HG03039 (cell line): ENCODE measurements around the gene EFCC1.

ENCODE experiments used
- ATAC-seq: cut with Tn5 transposase; IDR thresholded peaks from one replicate; pipeline ENCODE4 v1.9.1; 2021; ENCODE audit warnings: mild to moderate bottlenecking, moderate library complexity; ENCODE audit not compliant: unreplicated experiment

Gene EFCC1, protein sequence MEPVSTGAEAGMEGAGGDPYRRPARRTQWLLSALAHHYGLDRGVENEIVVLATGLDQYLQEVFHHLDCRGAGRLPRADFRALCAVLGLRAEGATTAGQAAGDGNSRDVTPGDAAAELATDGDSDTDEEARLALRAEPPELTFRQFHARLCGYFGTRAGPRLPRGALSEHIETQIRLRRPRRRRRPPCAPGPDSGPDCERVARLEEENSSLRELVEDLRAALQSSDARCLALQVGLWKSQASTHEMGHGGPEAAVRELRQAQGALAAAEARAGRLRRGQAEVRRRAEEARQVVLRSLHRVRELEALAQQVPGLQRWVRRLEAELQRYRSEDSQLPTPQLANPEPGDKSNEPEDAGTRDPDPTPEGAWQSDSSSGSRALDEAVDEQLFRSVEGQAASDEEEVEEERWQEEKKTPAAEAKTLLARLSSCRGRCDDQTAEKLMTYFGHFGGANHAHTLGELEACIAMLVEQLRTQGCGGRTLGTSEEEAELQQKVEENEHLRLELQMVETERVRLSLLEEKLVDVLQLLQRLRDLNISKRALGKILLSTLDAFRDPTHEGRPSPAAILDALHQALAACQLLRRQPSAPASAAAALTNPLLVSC

DNA sequence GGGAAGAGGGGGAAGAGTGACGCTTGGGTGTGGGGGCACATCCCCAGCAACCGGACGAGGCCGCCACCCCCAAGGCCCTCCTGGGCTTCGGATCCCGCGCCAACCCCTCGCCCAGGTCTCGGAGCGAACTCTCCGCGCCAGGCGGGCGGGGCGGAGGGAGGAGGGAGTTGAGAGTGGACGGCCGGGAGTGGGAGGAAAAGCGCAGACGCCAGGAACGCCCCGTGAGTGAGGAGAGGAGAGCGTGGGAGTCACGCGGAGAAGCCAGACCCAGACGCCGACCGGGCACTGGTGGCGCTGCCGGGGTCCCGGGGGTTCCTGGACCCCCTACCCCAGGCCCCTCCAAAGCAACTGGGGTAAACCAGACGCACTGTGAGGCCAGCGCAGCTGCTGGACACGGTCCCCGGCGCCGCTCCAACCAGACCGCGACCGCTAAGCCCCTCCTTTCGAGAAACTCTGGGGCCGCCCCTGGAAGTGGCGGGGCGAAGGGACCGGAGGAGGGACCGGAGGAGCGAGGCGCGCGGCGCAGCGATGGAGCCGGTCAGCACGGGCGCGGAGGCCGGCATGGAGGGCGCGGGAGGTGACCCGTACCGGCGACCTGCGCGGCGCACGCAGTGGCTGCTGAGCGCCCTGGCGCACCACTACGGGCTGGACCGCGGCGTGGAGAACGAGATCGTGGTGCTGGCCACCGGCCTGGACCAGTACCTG, at the start of gene EFCC1:
Gene EFCC1, plus strand, starts transcription at position 204 of the 705 bp plus-strand sequence. Its CDS starts 325 bp downstream, at position 529.
- no peak for ATAC-seq

GRCh38 chr3:128956440-128956839, 44.7 kb upstream of the EFCC1 start:
- ATAC-seq, result no peak

GRCh38 chr3:128965280-128965679, 35.8 kb upstream of the EFCC1 start:
- ATAC-seq, result no peak

DNA sequence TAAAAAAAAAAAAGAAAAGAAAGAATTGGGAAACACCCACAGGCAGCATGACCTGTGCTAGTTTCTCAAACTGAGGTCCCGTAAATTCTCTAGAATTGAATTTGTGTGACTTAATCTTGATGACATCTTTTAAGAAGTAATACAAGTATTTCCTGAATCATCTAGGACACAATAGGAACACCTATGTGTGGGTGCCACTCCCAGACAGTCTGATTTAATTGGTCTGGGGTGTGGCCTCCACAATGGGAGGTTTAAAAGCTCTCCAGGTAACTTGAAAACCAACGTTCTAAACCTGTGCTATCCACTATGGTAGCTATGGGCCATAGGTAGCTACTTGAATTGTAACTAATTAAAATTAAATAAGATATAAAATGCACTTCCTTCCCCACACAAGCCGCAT, 35.3 kb upstream of the EFCC1 start:
- ATAC-seq, result no peak

- ATAC-seq, result no peak
These were observed 33.3 kb upstream of the EFCC1 start for GRCh38 chr3:128967748-128968355.

- no peak for ATAC-seq
These were observed 30.9 kb upstream of the EFCC1 start for GRCh38 chr3:128969993-128970739.

DNA sequence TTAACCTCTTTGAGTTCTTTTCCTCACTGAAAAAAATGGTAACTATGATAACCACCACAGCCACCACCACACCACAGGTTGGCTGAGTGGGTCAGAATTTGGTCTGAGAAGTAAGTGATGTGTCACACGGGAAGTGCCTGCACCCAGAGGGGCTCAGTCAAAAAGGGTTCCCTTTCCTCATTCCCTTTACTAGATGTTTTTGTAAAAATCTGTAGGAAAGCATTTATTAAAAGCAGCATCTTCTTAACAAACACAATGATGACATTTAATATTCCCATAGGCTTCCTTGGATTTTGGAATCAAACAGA, 30.4 kb upstream of the EFCC1 start:
- ATAC-seq, result no peak

DNA sequence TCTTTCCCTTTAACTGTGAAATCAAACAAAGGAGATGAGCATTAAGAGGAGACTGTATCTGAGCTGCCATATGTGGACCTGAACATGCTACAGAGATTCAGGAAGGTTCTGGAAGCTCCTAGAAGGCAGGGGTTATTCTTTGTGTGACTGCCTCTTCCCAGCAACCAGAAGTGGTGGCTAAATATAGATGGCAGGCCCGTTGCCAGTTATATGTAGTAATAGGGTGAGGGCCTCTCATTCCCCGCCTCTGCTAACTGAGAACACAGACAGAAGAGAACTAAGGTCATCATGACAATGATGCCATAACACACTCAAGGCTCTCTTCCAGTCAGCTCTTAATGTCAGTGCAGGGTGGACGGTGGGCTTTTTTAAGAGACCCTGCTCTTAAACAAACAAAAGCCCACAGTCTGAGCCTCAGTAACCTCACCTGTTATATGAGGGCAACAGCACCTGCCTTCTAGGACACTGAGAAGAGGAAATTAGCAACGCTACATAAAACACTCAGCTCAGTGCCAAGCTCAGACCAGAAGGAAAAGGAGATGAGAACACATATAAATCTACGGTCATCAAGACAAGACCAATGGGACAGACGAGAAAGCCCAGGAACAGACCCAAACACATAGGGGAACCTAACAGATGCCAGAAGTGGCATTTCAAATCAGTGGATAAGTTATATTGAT, 29.5 kb upstream of the EFCC1 start:
- ATAC-seq, result no peak

GRCh38 chr3:128973988-128974564, 27.0 kb upstream of the EFCC1 start:
- ATAC-seq, result no peak

DNA sequence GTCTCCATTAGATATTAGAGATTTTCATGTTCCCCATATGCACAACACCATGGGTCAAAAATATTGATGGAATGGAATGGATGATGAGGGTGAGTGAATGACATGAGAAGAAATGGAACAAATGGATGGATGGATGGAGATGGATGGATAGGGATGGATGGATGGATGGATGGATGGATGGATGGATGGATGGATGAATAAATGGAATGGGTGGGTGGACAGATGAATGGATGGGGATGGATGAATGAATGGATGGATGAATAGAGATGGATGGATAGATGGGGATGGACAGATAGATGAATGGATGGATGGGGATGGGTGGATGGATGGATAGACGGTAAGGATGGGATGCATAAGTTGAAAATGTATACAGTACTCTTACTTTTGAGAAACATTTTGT, 25.8 kb upstream of the EFCC1 start:
- ATAC-seq, result no peak

DNA sequence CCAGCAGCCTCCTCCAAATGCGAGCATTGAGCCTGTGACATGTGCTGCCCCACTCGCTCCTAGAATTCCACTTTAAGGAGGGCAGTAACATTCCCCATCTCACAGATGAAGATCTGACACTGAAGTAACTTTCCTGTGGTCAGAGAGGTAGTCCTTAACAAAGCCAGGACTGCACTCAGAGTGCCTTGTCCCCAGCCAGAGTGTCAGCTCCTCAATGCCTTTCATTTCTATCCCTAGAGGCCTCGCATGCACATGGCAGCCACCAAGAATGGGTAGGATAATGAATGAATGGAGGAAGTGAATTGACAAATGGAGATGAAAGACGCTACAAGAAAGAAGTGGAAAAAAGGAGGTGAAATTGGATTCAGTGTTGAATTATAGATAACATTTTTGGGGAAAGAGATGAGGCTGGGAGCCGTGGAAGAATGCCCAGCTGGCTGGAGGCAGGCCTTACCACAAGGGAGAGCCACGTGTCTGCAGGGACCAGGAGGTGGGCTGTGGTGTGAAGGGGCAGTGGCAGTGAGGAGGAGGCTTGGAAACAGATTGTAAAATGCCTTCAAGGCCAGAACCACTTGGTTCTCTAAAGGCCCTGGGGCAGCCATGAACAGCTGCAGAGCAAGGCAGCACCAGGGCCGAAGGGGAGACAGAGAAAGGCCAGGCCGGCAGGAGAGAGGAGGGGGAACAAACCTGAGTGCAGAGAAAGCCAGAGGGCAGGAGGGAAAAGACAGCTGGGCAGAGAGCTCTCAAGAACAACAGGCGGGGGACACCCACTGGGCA, 17.6 kb upstream of the EFCC1 start:
- no peak for ATAC-seq

GRCh38 chr3:128984596-128984995, 16.5 kb upstream of the EFCC1 start:
- ATAC-seq, result no peak

DNA sequence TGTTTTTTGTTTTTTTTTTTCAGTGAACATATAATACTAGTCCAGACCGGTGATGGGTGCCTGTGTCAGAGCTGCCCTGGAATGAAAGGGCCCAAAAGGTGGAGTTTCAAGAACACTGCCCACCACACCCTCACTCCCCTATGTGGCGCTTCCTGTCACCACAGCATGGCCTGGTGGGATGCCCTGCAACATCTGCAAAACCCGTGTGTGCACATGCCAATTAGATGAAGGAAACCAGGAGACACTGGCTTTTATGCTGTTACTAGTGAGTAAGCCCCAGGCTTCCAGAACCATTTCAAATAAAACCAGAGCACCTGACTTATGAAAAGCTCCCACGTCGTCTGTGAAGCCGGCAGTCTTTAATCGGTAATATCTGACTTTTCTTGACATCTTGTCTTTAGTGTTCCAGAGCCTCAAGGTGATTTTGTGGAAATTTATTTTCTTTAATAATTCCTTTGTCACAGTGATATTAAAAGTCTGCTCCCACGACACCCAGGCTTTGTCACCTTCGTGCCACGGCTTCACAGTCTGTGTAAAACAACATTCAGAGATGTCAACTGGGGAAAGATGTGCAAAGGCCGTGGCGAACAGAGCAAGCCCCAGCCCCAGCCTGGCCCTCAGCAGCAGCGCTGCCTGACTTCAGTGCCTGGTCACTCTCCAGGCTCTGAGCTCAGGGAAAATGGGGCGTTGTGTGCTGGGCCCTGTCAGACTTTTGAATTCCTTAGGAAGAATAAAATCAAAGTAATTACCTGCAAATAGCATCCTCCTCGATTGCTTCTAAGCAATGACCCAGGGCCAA, 13.6 kb upstream of the EFCC1 start:
- no peak for ATAC-seq

DNA sequence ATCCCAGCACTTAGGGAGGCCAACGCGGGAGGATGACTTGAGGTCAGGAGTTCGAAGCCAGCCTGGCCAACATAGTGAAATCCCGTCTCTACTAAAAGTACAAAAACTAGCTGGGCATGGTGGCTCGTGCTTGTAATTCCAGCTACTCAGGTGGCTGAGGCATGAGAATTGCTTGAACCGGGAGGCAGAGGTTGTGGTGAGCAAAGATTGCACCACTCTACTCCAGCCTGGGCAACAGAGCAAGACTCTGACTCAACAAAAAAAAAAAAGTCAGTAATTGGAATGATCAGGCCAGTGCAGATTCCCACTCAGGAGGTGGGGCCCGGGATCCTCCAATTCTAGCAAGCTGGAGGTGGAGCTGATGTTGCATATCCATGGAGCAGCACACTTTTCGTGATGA, 12.8 kb upstream of the EFCC1 start:
- ATAC-seq, result no peak

DNA sequence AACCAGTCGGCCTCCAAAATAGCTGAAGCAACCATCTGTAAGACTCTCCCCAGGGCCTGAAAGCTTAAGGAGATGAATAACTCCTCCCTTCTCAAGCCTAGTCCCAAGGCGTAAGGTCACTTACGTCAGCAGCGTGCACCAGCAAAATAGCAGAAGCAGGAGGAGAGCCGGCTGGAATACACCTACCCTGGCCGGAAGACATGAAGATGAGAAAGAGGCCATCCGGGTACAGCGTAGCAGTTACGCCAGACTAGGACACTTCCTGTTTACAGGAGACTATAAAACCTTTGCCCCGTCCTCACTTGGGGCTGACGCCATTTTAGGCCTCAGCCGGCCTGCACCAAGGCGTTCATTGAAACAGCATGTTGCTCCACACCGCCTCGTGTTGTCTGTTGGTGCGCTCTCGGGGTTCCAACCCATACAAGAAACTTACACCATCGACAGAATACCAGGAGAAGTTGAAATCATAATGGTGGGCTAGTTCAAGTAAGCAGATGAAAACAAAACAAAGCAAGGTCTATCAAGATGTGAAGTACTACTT, 9.7 kb upstream of the EFCC1 start:
- ATAC-seq, result no peak

DNA sequence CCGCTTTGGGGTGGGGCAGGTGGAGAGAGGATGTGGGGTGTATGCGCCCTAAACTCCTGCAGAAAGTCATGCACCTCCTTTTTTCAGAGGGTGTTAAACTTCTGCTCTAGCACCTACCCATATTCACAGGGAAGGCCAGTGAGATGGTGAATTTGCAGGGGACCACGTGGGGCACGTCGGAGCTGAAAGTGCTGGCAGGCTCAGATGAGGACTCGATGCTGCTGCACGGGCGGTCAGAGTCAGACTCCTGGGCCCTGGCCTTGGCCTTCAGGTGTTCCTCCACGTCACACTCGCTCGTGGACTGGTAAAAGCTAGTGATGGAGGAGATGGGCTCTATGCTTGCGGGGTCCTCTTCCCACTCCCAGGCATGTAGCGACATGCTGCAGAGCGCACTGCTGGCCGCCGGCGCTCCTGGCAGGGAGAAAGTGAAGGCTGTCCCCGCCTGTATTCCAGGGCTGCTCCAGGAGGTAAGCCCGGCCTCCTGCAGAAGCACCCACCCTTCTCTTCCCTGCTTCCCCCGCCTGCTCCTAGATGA, 8.1 kb upstream of the EFCC1 start:
- no peak for ATAC-seq

DNA sequence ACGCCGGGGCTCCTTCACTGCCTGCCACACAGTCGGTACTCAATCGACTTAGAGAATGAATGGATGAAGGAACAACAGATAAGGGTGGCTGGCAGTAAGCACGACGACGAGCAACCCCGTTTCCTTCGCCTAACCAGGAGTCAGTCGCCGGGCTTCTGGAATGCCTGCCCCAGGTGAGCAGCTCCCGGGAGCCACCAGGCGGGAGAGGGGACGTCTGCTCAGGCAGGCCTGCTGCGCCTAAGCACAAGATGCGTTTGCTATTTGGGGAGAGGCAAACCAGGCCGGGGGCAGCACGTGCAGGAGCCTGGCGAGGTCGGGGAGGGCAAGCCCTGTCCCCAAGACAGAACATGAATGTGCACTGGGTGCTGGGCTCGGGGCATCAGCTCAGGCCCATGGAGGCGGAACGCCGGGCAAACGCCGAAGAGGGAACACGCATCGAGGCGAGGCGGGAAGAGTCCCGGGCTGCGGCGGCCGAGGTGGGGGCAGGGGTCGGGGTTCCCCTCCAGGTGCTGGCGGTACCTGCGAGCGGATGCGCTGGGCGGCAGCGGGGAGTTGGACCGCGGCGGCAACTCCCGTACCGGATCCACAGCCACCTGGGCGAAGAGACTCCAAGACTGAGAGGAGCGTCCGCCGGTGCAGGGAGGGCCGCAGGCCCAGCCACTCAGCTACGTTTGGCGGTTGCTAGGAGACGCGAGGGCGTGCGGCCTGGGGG, 7.5 kb upstream of the EFCC1 start, which contains the start of gene CFAP92:
Gene CFAP92, minus strand, starts transcription at position 616 of the 712 bp plus-strand sequence. CDS start 772 bp downstream, outside the sequence.
- ATAC-seq, result peak; percentile 85
